HepG2 (cell line): ENCODE results near the gene XPO5. TPM values are rescaled to one million over a fixed set of nuclear protein-coding genes. Genes with fewer than 3 reads are reported as not detected.

Source experiments
- AKAP8 ChIP-seq: sonication (generic); formaldehyde crosslinking; IDR thresholded peaks from 2 replicates; pipeline ENCODE4 v1.5.1; 2020; ENCODE audit warnings: mild to moderate bottlenecking, missing genetic modification reagents
- FOXK1 ChIP-seq: sonication (generic); formaldehyde crosslinking; IDR thresholded peaks from 2 replicates; pipeline ENCODE4 v1.4.0; 2020; ENCODE audit warnings: low read depth, missing genetic modification reagents, borderline replicate concordance
- KDM4B ChIP-seq: sonication (generic); formaldehyde crosslinking; IDR thresholded peaks from 2 replicates; pipeline ENCODE4 v1.4.0; 2020; ENCODE audit warnings: missing genetic modification reagents
- MIER3 ChIP-seq: IDR thresholded peaks from 2 replicates; pipeline ENCODE4 v1.6.1; 2016; ENCODE audit warnings: missing compliant biosample characterization, borderline replicate concordance
- MYC ChIP-seq: sonication (generic); formaldehyde crosslinking; IDR thresholded peaks from 2 replicates; pipeline ENCODE4 v1.9.0; 2021; ENCODE audit warnings: missing genetic modification reagents, borderline replicate concordance
- NFATC3 ChIP-seq: sonication (generic); formaldehyde crosslinking; IDR thresholded peaks from 2 replicates; pipeline ENCODE4 v1.5.1; 2020; ENCODE audit warnings: mild to moderate bottlenecking, missing genetic modification reagents
- NR2C2 ChIP-seq: sonication (generic); formaldehyde crosslinking; IDR thresholded peaks from 2 replicates; pipeline ENCODE4 v1.4.0; 2020; ENCODE audit warnings: missing genetic modification reagents, mild to moderate bottlenecking, moderate library complexity, borderline replicate concordance
- ONECUT2 ChIP-seq: sonication (generic); formaldehyde crosslinking; IDR thresholded peaks from 2 replicates; pipeline ENCODE4 v1.4.0; 2020; ENCODE audit warnings: missing genetic modification reagents
- PCBP2 ChIP-seq: fragments of 200-400 bp; formaldehyde crosslinking; optimal IDR thresholded peaks from 2 replicates; pipeline ENCODE3; 2018; ENCODE audit warnings: low read length, low read depth; ENCODE audit not compliant: poor library complexity, severe bottlenecking
- PHB2 ChIP-seq: fragments of 450-650 bp; IDR thresholded peaks from 2 replicates; pipeline ENCODE4 v1.6.1; 2018; ENCODE audit not compliant: partially characterized antibody
- RXRB ChIP-seq: IDR thresholded peaks from 2 replicates; pipeline ENCODE4 v1.6.1; 2016; ENCODE audit warnings: borderline replicate concordance, missing genetic modification reagents, missing compliant biosample characterization
- SNAPC2 ChIP-seq: sonication (generic); formaldehyde crosslinking; IDR thresholded peaks from 2 replicates; pipeline ENCODE4 v1.8.1; 2022; ENCODE audit warnings: mild to moderate bottlenecking, missing genetic modification reagents
- USF2 ChIP-seq, 2 experiments: sonication (generic) in 1 of 2; formaldehyde crosslinking in 1 of 2; IDR thresholded peaks; 2 replicates each; pipeline versions ENCODE4 v1.5.1 to v1.6.1; 2011 to 2020; ENCODE audit warnings: borderline replicate concordance in 1 of 2, low read depth in 1 of 2, low read length in 1 of 2, mild to moderate bottlenecking in 1 of 2, missing genetic modification reagents in 1 of 2, moderate library complexity in 1 of 2
- ZBTB25 ChIP-seq: IDR thresholded peaks from 2 replicates; pipeline ENCODE4 v1.6.1; 2018; ENCODE audit warnings: missing genetic modification reagents
- ZFP36 ChIP-seq: fragments of 150-350 bp; IDR thresholded peaks from 2 replicates; pipeline ENCODE4 v1.6.1; 2018; ENCODE audit warnings: borderline replicate concordance, low read length, low read depth; ENCODE audit not compliant: partially characterized antibody
- ZFP90 ChIP-seq: sonication (generic); formaldehyde crosslinking; IDR thresholded peaks from 2 replicates; pipeline ENCODE4 v1.8.0; 2022; ENCODE audit warnings: missing genetic modification reagents, mild to moderate bottlenecking, inconsistent platforms, borderline replicate concordance
- ZNF3 ChIP-seq: IDR thresholded peaks from 2 replicates; pipeline ENCODE4 v1.7.0; 2017; ENCODE audit warnings: inconsistent platforms
- ZNF33B ChIP-seq: sonication (generic); formaldehyde crosslinking; IDR thresholded peaks from 2 replicates; pipeline ENCODE4 v1.5.1; 2020; ENCODE audit warnings: mild to moderate bottlenecking, missing genetic modification reagents
- ZNF383 ChIP-seq: sonication (generic); formaldehyde crosslinking; IDR thresholded peaks from 2 replicates; pipeline ENCODE4 v1.4.0; 2020; ENCODE audit warnings: missing genetic modification reagents, mild to moderate bottlenecking, borderline replicate concordance
- ZNF564 ChIP-seq: sonication (generic); formaldehyde crosslinking; IDR thresholded peaks from 2 replicates; pipeline ENCODE4 v1.8.1; 2023; ENCODE audit warnings: mild to moderate bottlenecking, missing genetic modification reagents
- polyA plus RNA-seq, 8 experiments: library from polyadenylated mRNA; depleted of rRNA in 3 of 8; stranded (reverse) in 7 of 8; unstranded in 1 of 8; fragments of >200 nt; fragmentation: Illumina TruSeq in 4 of 8; extraction: Trizol in 4 of 8; gene quantifications; 2 replicates each; pipeline versions ENCODE4 v1.2.1 to v1.2.3, GENCODE V29; 2011 to 2016; ENCODE audit warnings: low read depth in 4 of 8, missing spikeins in 1 of 8, mixed read lengths in 1 of 8; ENCODE audit not compliant: insufficient read depth in 1 of 8
- total RNA-seq, 5 experiments: library from RNA; depleted of rRNA; stranded (reverse); fragments of >200 nt; fragmentation: Illumina TruSeq; extraction: Trizol; gene quantifications; 2 replicates each; pipeline ENCODE4 v1.2.3, GENCODE V29; 2016; ENCODE audit warnings: low read depth in 1 of 5
- TF ChIP-seq, protein P1 (sequence below): sonication (generic); formaldehyde crosslinking; IDR thresholded peaks from 2 replicates; pipeline ENCODE4 v1.8.1; 2022; ENCODE audit warnings: mild to moderate bottlenecking, missing genetic modification reagents
- TF ChIP-seq, protein P2 (sequence below): sonication (generic); formaldehyde crosslinking; IDR thresholded peaks from 2 replicates; pipeline ENCODE4 v1.4.0; 2020; ENCODE audit warnings: mild to moderate bottlenecking, missing genetic modification reagents

The XPO5 gene
- total and polyA plus RNA-seq, 2 of the 13 experiments (the other 11 are each of a cell fraction or from before 2014, with no cell fraction given) = 52.2 to 68.0 TPM

DNA sequence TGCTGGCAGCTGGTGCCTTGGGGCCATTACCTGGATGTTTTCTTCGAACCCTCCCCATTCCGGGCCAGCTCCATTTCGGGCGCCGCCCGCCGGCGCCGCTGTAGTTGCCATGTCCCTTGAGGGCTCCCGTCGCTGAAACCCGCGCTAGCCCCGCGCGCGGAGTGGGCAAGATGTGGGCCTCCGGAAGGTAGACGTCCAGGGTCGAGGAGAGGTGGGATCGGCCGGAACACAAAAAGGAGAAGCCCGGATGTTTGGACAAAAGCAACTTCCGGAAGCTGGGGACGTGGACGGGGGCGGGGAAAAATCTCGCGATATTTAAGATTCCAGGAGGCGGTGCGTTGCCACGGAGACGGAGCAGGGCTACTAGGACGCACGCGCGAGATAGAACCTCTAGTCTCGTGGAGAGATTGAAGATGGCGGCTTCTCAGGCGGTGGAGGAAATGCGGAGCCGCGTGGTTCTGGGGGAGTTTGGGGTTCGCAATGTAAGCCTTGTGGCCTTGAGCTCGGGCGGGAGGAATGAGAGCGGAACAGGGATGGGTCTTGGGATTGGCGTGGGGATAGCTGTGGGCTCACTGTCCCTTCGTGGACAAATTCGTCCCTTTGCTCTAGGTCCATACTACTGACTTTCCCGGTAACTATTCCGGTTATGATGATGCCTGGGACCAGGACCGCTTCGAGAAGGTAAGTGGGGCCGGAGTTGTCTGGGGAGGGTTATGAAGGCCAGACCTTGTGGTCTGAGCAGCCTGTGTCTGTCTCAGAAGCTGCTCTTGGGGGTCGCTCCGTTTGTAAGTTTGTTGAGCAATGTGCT is 58.9 kb downstream of the XPO5 start, which contains the start of the genes POLR1C and YIPF3 (continued):
- TF ChIP-seq ZNF564 (CRISPR knock-in tag) = peak; percentile 41
- peak; percentile 60; the same call in 1 of the 2 replicates for TF ChIP-seq ZBTB25 (CRISPR knock-in tag)
- TF ChIP-seq ZFP36 = no peak
- peak; percentile 75 for TF ChIP-seq RXRB (CRISPR knock-in tag)
- TF ChIP-seq PHB2 = no peak
- no peak for TF ChIP-seq ZNF3 (CRISPR knock-in tag)
- TF ChIP-seq ZFP90 (CRISPR knock-in tag) = peak; percentile 86; the same call in 1 of the 2 replicates
- TF ChIP-seq KDM4B (CRISPR knock-in tag) = no peak
- TF ChIP-seq MIER3 (CRISPR knock-in tag) = 0 out of 2 replicates have a peak, but pooled peaks have one; percentile 55
- TF ChIP-seq NR2C2 (CRISPR knock-in tag) = peak; percentile 85
- TF ChIP-seq SNAPC2 = no peak
- peak; percentile 91; the same call in 1 of the 2 replicates for TF ChIP-seq NFATC3 (CRISPR knock-in tag)
- TF ChIP-seq PCBP2 = peak; percentile 40
- 0 out of 2 replicates have a peak, but pooled peaks have one; percentile 67 for TF ChIP-seq AKAP8 (CRISPR knock-in tag)
- TF ChIP-seq ONECUT2 (CRISPR knock-in tag) = 0 out of 2 replicates have a peak, but pooled peaks have one; percentile 22
- TF ChIP-seq, protein P1, sequence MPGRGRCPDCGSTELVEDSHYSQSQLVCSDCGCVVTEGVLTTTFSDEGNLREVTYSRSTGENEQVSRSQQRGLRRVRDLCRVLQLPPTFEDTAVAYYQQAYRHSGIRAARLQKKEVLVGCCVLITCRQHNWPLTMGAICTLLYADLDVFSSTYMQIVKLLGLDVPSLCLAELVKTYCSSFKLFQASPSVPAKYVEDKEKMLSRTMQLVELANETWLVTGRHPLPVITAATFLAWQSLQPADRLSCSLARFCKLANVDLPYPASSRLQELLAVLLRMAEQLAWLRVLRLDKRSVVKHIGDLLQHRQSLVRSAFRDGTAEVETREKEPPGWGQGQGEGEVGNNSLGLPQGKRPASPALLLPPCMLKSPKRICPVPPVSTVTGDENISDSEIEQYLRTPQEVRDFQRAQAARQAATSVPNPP = peak; percentile 69
- peak; percentile 94 for TF ChIP-seq ZNF33B (CRISPR knock-in tag)
- no peak; the same call in 1 of the 2 replicates for TF ChIP-seq USF2 (IDR thresholded peaks at IDR 0.05; ENCODE audit: low read depth, low read length)
- TF ChIP-seq USF2 (CRISPR knock-in tag; IDR thresholded peaks at IDR 0.05; ENCODE audit: borderline replicate concordance) = no peak; the same call in 1 of the 2 replicates
- peak; percentile 81; the same call in 1 of the 2 replicates for TF ChIP-seq FOXK1 (CRISPR knock-in tag)
- TF ChIP-seq, protein P2, sequence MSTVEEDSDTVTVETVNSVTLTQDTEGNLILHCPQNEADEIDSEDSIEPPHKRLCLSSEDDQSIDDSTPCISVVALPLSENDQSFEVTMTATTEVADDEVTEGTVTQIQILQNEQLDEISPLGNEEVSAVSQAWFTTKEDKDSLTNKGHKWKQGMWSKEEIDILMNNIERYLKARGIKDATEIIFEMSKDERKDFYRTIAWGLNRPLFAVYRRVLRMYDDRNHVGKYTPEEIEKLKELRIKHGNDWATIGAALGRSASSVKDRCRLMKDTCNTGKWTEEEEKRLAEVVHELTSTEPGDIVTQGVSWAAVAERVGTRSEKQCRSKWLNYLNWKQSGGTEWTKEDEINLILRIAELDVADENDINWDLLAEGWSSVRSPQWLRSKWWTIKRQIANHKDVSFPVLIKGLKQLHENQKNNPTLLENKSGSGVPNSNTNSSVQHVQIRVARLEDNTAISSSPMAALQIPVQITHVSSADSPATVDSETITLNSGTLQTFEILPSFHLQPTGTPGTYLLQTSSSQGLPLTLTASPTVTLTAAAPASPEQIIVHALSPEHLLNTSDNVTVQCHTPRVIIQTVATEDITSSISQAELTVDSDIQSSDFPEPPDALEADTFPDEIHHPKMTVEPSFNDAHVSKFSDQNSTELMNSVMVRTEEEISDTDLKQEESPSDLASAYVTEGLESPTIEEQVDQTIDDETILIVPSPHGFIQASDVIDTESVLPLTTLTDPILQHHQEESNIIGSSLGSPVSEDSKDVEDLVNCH (CRISPR knock-in tag) = no peak
- TF ChIP-seq MYC (CRISPR knock-in tag) = peak; percentile 98
- 0 out of 2 replicates have a peak, but pooled peaks have one; percentile 85 for TF ChIP-seq ZNF383 (CRISPR knock-in tag)
